HG02981 (cell line): ENCODE data around the gene DLX4.

Experiments used
- ATAC-seq: cut with Tn5 transposase; IDR thresholded peaks from one replicate; pipeline ENCODE4 v1.9.1; 2021; ENCODE audit warnings: mild to moderate bottlenecking, moderate library complexity; ENCODE audit not compliant: unreplicated experiment

Gene DLX4

GRCh38 chr17:49986396-49987289 is 17.7 kb downstream of the DLX4 start:
- no peak for ATAC-seq

DNA sequence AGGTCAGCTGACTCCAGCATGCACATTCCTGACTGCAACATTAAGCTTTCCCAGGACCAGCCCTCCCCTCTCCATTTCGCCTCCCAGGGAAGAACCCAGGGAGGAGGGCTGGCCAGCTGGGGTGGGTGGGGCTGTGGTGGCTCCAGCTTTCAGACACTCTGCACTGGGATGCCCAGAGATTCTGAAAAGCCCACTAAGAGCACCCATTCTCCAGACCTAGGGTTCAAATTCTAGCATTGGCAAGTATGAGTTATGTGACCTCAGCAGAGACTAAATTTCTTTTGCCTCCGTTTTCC is 18.2 kb downstream of the DLX4 start:
- ATAC-seq: no peak

DNA sequence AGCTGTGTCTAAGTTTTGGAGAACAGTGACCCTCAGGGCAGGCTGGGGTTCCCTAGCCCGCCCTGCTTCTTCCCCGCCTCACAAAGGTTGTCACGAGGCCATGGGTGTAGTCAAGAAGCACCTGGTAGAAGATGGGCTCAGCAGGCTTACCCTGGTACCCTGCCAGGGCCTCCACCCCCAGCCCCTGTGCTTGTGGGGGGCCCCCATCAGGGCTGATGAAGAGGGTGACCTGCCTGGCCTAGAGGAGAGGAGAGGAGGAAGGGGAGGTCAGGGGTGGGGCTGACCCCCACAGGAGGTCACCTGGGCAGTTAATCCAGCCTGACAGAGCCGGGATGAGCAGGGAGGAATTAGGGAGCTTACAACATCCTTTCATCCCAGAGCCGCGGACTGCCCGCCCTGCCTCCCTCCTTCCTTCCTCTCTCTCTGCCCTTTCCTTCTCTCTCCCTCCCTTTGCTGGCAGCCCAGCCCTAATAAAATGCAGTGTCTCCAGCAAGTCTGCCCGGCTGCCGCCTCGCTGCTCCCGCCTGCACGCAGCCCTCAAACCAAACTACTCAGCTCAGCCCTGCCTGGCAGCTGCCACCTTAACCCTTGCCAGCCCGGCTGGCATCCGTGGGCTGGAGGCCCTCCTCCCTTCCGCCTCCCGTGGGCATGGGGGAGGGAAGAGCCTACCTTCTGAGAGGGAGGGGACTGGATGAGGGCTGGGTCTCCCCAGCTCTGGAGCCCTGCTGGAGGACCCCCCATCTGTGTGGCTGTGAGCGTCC is 18.9 kb downstream of the DLX4 start:
- ATAC-seq: no peak

- ATAC-seq: no peak
Observed at GRCh38 chr17:49989518-49989880, 20.5 kb downstream of the DLX4 start.

DNA sequence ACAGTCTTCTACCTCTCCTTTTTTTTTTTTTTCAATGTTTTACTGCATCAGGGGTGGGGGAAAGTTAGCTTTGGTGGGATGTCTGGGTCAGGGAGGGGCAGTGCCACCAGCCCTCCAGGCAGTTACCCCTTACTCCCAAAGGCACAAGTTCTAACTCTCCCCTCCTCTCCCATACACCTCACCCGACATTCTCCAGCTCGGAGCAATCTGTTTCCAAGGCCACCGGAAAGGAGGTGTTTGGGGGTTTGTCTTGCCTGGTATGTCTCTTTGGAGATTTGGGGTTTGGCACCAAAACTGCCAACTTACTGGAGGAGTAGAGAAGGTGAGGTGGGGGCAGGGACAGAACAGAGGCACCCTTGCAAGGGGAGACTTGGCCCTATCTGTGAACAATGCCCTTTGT is 21.3 kb downstream of the DLX4 start:
- no peak for ATAC-seq

DNA sequence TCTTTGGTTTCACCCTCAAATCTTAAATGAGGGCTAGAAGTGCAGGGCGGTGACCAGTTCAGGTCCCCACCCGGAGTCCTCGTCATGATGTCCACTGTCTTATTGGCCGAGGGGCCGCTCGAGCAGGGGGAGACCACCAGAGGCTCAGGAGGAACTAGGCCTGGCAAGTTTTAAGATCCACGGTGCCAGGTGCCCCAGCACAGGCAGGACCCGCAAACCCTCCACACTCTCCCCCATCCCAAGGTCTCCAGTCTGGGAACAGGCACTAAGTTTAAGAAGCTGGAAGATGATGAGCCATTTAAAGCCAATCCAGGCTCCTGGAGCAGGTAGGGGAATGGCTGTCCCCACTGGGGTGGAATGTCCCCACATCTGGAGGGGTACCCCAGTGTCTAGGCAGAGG is 21.9 kb downstream of the DLX4 start:
- ATAC-seq: no peak

DNA sequence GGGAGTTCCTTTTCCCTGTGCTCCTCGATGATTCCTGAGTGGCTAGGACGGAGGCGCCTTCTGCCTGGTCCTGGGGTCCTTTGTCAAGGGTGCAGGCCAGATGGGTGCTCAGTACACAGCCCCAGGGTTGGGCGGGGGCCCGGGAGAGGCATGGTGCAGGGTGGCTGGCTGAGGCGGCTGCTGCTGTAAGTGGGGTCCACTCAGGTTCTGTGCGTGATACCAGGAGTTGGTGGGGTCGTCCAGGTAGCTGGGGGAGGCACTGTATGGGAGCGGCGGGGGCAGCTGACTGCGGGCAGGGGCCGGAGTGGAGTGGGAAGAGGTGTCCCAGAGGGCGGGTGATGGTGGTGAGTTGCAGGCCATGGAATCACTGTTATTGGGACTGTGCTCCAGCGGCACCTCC is 22.4 kb downstream of the DLX4 start:
- no peak for ATAC-seq

DNA sequence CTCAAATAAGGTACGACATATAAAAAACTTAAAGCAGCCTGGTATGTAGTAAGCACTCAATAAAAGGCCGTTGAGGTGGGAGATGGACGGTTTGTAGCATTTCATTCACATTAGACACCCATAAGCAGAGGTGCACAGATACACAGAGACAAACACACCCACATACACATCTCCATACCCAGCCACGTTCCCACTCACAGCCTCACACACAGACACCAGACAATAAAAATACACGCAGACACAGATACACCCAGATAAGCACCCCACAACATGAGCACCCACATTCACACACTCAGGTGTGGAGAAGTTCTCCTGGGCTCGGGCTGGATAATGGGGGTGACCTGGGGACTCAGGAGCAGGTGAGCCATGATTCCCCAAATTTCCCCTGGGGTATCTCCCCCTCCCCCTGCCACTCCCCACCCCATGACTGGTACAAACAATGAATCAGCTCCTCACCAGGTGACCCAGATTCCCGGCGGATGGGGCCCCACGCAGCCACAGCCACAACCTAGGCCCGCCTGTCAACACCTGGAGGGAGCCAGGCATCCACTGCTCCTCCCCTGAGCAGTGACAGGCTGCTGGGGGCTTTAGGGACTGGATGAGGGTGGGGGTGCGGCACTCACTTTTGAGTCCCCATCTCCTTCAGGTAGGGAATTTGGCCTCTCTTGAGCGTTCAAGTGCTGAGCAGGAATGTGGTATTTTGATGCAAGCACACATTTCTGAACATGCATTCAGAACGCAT is 23.4 kb downstream of the DLX4 start:
- ATAC-seq: no peak

DNA sequence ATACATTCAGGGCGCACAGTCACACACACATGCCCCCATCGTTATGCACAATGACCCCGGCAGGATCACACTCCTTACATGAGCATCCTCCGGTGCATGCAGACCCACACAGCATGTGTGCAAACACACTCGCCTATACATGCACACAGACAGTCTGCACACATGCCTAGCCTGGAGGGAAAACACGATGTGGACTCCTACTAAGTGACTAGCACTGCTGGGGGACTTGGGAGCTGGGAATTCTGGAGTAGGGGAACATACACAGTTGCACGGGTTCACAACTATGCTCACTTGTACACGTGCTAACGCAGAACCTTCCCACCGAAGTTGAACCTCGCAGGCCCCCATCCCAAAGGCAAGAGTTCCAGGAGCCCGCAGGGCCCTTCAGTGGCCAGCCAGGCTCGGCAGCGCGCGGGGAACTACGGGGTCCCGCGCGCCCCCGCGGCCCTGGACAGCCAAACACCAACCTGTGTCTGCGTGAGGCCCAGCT is 24.0 kb downstream of the DLX4 start:
- ATAC-seq: no peak

DNA sequence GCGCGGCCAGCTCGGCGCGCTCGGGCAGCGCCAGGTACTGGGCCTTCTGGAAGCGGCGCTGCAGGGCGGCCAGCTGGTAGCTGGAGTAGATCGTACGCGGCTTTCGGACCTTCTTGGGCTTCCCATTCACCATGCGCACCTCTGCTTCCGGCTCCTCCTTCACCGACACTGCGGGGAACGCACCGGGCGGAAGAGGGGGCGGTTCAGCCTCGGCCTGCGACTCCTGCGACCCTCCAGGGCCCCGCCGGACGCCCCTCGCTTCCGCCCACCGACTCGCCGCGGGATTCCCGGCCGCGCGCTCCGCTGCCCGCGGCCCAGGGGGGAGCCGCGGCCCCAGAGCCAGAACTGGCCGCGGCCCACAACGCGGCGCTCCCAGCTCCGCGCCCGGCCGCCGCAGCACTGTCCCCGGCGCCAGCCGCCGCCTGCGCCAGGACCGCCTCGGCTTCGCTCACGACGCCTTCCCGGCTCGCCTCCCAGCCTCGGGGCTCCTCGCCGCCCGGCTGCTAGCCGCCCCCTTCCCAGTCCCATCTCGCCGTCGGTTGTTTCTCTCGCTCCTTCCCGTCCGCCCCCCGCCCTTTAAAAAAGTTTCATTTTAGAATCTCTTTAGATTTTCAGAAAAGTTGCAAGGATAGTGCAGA is 24.6 kb downstream of the DLX4 start:
- no peak for ATAC-seq

DNA sequence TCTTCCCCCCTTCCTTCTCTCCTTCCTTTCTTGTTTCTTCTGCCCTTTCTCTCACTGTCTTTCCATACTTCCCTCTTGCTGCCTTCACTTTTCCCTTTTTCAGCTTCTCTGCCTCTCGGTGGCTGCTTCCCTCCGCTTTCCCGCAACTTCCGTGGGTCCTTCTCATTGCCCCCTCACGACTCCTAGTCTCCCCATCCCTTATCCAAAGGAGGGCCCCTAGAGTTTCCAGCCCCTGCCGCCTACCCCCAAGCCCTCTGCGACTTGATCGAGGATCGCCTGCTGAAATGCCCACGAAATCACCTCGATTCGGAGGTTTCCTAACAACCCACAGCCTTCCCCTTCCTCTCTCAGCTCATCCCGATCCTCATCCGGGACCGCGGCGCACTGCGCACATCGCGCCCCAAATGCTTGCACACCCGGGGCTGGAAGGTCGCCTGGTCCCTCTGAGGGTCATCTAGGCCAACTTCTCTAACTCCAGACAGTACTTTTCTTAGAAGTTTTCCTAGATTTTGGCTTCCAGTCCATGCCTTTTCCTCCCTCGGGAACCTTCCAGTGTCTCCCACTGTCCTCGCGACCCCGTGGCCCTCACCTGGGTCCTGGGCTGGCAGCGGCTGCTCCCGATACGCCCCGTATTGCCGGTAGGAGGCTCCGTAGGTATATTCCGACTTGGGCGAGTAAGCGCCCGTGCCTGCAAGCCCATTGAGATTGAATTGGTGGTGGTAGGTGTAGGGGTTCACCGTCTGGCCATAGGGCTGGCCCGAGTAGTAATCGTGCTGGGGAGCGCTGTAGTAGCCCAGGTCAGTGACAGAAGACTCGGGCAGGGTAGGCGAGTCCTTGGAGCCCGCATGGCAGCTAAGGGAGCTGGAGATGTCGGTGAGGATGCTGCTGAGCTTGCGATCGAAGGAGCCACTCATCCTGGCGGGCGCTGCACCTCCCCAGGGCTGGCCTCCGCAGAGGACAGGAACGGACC is 25.4 kb downstream of the DLX4 start:
- ATAC-seq: no peak

GRCh38 chr17:49995055-49995738 is 26.2 kb downstream of the DLX4 start, which contains the start of gene DLX3:
Gene DLX3, minus strand, starts transcription at chr17:49995224. Its CDS starts 226 bp downstream, at chr17:49994998.
- no peak for ATAC-seq

DNA sequence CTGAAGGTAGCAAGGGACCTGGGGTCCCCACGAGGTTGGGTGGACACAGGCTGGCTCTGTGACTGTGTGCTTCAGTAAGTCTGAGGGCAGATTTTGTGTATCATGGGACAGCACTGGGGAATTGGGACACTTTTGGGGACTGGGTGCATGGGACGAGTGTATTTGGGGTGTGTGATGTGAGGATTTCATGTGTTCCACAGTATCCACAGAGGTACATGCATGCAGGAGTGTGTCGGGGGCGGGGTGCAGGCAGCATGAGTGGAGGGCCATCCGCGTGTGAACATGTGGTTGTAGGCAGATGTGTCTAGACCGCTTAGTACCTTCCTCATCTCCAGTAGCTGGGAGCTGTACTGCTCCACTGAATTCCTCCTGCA is 27.1 kb downstream of the DLX4 start:
- no peak for ATAC-seq

GRCh38 chr17:49996495-49997300 is 27.7 kb downstream of the DLX4 start:
- ATAC-seq: no peak

- no peak for ATAC-seq
Observed at GRCh38 chr17:49997301-49997650, 28.3 kb downstream of the DLX4 start.

GRCh38 chr17:49997773-49998703 is 29.0 kb downstream of the DLX4 start:
- ATAC-seq: no peak

GRCh38 chr17:49998836-49999511 is 30.0 kb downstream of the DLX4 start:
- no peak for ATAC-seq
